T-helper 22 cell (primary cell): ENCODE results near the gene TBX1.

ENCODE experiments used
- DNase-seq: peaks from one replicate; pipeline ENCODE4 v3.0.0-alpha.2; 2020; ENCODE audit warnings: low read depth

The TBX1 gene

GRCh38 chr22:19814428-19814827 is 53.9 kb downstream of the TBX1 start:
- DNase-seq, result no peak

GRCh38 chr22:19815093-19815822 is 54.7 kb downstream of the TBX1 start:
- no peak for DNase-seq

GRCh38 chr22:19815823-19816290 is 55.3 kb downstream of the TBX1 start:
- no peak for DNase-seq

DNA sequence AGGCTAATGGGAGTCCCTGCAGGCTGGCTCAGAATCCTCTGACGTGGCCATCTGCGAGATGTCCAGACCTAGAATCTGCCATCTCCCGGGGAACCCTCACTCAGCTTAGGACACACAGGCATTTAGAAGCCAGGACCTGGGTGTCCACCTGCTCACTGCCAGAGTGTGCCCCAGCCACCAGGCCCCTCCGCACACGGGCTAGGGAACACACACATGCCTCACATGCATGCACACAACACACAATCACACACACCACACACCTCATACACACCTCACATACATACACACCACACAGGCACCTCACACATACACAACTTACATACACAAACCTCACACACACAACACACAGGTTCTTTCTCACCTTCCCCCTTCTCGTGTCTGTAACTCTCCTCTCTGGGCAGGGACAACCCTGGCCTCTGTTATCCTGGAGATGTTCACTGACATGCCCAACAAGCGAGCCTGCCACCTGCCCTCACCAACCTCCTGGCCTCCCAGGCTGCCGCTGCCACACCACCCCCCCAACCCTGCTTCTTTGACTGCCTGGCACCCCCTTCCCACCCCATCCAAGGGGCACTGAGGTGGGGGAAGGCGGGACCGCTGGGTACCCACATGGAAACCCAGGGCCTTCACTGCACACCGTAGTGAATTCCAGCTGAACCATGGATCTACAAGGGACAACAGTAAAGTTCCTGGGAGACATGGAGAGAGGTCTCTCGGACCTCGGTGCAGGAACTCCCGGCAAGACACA is 56.0 kb downstream of the TBX1 start:
- DNase-seq, result no peak
